Dermis blood vessel endothelial cell (primary cell): ENCODE results near the gene GALNT12. TPM values are rescaled to one million over a fixed set of nuclear protein-coding genes. Genes with fewer than 3 reads are reported as not detected.

Experiments used
- DNase-seq: peaks from one replicate; pipeline ENCODE4 v3.0.0; 2010
- total RNA-seq: library from RNA; depleted of rRNA; stranded (reverse); fragments of >200 nt; gene quantifications from 2 replicates; pipeline ENCODE4 v1.2.3, GENCODE V29; 2014

The GALNT12 gene
- total RNA-seq, 1 donor from 2014 or later: 0.34 TPM

DNA sequence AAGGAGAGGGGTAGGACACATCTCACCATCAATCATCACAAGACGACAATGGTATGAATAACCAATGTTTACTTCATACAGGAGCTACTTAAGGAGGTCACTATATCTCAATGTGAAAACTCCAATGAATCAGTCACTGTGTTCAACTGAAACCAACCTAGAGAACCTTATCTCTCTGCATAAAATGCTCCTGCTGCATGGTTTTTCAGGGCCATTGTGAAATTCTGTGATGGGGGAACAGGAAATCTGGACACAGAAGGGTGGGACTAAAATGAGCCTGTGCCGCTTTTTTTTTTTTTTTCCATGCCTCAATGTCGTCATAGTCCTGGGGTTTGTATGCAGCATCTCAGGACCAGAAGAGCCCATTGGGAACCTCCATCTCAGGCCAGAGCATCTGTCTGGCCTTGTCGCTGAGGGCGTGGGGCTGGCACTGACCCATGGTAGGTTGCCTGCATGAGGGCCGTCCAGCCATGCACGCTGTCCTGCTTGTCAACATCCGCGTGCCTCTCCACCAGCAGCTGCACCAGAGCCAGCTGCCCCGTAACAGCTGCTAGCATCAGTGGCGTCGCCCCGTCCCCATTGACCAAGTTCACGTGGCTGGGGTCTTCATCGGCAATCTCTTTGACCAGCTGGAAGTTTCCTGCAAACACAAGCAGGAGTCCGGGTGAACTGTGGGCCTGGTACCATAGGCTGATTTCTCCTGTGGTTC, 23.8 kb upstream of the GALNT12 start:
- DNase-seq: no peak

DNA sequence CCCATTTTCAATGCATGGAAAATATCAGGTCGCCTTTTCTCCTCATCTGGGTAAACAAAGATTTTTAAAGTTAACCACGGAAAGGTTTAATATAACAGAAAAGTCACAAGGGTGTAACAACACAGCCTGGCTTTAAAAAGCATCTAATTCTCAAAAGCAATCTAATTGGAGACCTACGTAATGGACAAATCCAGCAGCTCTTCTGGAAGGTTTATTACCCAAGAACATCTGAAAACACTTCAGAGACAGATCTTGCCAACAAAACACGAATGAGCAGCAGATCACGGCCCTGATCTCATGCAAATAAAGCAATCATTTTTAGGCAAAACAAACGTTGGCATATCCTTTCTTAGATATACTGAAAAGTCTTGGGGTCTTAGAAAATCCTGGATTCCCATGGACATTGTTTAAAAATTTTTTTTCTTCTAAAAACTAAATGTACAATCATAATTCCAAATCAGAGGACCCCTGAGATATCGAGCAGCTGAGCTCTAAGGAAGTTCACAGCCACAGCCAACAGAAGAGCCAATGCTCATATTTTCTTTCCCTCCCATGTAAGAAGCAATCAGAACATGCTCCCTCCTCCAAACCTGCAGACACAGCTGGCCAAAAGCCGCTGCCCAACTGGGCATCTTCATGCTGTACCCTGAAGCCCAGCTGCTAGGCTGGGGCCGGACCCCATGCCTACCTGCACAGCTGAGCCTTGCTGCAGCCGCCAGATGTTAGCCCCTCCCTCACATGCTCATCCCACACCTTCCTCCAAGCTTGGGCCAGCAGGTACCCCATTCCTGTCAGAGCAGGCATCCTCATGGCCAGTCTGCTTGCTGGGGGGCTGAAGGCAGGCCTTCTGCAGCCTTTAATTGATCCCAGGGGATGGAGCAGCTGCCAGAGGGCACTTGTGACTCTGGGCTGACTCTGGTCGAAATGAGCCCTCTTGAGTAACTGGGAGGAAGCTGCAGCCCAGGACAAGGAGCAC, 22.4 kb upstream of the GALNT12 start:
- no peak for DNase-seq

DNA sequence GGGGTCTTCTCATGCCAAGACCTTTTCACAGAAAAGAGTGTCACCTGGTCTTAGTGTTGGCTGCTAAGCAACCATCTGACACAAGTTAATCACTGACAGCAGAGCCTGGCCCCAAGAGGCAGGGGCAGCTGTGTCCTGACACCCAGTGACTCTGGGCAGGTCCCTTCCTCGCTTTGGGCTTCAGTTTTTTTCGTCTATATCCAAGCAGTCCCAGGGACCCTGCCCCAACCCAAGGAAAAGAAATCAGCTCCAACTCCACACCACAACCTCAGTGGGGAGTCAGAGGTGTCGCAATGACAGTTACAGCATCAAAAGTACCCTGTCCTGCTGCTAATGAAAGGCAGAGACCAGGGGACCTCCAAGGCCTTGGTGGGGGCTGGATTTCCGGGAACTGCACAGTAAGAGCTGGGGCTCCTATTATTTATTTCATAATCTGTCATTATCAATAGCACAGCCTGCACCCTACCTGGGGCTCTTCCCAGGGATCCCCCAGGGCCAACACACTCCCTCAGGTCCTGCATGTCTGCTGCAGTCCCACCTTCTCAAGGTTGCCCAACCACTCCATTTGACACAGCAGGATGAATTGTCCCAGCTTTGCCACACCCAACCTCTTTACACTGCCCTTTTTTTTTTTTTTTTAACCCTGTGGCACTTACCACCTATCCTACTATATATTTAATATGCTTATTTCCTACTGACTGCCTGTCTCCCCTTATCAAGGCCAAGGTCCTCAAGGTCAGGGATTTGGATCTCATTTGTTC, 20.5 kb upstream of the GALNT12 start:
- no peak for DNase-seq

GRCh38 chr9:98787766-98788335, 19.6 kb upstream of the GALNT12 start:
- DNase-seq: no peak

DNA sequence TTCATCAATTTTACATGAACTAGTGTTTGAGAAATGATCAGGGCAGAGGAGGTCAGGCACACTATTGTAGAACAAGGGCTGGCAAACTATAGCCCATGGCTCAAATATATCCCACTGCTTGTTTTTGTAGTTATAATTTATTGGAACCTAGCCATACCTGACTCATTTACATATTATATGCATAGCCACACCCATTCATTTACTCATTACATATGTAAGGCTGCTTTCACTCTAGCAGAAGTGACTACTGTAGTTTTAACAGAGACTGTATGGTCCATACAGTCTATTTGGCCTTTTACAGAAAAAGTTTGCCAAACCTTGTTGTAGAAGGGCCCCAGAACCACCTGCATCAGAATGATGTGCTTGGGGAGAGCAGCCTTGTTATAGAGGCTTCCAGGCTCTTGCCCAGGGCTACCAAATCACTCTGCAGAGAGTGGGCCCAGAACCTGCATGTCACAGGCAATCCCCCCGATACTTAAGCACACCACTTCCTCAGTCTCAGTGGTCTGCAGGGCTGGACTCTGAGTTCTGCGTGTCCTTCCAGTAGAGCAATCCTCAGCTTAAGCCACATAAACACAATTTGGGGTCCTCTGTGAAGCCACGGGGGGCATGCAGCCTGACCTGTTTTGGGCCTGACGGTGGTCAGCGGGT, 17.9 kb upstream of the GALNT12 start:
- no peak for DNase-seq

GRCh38 chr9:98790134-98790841, 17.2 kb upstream of the GALNT12 start:
- DNase-seq: no peak

DNA sequence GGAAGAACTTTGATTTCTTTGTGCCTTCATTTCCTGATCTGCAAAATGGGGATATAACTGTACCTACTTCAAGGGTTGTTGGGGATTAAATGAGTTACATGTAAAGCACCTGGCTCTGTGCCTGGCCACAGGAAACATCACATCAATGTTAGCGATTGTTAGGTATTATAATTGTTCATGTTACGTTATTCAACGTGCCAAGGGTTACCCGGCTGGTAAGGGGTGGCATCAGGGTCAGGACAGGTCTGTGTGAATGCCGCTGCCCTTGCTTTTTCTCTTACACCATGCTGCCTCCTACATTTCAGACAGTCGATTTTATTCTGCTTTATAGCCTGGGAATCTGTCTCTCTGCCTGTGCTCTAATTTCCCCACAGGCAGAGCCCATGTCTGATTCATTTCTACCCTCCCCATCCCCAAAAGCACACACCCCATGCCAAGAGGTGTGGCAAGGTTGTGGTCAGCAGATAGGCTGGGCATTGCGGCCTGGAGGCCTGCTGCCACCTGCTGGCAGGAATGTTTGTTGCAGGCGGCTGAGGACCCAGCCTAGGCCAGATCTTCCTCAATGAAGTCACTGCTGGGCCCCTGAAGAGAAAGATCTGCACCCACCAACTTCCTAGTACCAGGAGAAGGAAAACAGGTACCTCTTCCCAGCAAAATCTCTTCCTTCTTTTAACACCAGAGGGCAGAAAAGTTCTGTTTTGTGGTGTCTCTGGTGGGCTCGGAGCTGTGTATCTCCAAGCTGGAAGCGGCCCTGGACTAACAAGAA, 16.4 kb upstream of the GALNT12 start:
- peak; percentile 85 for DNase-seq

GRCh38 chr9:98791608-98792490, 15.6 kb upstream of the GALNT12 start:
- no peak for DNase-seq

GRCh38 chr9:98793031-98793430, 14.4 kb upstream of the GALNT12 start:
- DNase-seq: no peak

DNA sequence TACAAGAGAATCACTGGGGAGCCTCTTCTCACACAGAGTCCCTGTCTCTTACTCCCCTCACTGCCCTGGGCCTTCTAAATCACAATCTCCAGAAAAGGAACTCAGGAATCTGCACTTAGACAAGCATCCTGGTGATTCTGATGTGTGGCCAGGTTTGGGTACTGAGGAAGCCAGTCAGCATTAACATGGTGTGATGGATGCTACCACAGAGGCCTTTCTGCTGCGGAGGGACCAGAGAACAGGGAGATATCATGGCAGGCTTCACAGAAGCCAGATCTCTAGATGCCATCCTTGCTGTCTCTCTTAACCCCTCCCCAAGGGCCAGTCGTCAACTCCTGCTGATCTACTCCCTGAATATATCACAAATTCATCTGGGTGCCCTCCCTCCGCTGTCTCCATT, 12.7 kb upstream of the GALNT12 start:
- DNase-seq: no peak

GRCh38 chr9:98795295-98795955, 12.0 kb upstream of the GALNT12 start:
- no peak for DNase-seq

DNA sequence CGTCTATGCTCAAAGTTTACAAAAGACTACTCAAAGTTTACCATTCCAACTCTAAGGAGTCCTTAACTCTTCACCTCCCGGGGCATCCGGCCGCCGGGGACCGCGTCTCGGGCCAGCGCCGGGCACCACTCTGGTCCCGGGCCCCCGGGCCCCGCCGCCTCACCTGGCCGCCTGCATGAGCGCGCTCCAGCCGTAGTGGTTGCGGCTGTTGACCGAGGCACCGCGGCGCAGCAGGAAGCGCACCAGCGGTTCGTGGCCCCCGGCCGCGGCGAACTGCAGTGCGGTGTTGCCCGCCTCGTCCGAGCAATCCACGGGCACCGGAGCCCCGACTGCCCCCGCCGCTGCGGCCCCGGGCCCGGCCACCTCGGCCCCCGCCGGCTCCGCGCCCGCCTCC, 11.5 kb upstream of the GALNT12 start:
- peak; percentile 34 for DNase-seq

DNA sequence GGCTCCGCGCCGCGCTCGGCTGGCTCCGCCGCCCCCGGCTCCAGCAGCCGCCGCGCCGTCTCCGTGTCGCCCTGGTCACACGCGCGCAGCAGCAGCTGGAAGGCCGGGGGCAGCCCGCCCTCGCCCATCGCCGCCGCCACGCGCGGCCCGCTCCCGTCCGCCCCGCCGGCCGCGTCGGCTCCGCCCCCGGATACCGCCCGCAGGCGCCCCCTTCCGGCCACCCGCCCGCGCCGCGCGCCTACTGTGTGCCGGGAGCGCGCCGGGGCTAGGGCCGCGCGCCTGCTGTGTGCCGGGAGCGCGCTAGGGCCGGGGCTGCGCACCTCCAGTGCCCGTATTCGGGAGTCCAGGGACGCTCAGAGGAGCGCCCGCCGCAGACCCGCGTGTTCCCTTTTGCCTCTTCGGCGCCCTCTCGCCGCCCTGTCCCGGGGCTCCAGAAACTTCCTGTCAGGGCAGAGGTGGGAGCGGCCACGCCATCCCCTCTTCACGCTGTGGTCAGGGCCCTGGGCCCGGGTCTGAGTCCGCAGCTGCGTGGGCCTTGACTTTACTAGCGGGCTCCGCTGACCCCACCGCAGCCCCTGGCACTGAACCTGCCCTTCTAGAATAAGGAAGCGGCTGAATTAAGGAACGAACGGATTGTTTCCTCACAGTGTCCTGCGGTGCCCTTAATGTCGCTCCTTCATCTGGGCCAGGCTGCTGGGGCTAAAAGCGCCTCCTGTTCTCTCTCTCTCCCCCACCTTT, 10.9 kb upstream of the GALNT12 start, which contains the start of gene ANKS6:
Gene ANKS6, minus strand, starts transcription at position 192 of the 738 bp plus-strand sequence. Its CDS starts 64 bp downstream, at position 128.
- peak; percentile 80 for DNase-seq

- no peak for DNase-seq
Measured at GRCh38 chr9:98797491-98797890, 10.0 kb upstream of the GALNT12 start.

GRCh38 chr9:98798254-98798653, 9.2 kb upstream of the GALNT12 start:
- no peak for DNase-seq

DNA sequence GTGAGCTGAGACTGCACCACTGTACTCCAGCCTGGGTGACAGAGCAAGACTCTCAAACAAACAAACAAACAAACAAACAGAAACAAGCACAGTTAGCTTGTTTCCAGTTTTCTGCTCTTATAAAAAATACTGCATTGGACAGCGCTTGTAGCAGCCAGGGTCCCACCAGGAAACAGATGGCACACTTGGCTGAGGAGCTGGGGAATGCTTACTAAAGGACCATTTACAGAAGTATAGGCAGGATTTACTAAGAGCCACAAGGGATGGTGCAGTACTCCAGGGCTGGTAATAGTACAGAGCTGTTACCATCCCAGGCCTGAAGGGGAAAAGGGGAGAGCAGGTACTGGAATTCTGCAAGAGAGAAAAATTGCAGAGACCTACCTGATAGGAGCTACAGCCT, 5.9 kb upstream of the GALNT12 start:
- no peak for DNase-seq

- DNase-seq: no peak
Measured at GRCh38 chr9:98801969-98802371, 5.5 kb upstream of the GALNT12 start.

DNA sequence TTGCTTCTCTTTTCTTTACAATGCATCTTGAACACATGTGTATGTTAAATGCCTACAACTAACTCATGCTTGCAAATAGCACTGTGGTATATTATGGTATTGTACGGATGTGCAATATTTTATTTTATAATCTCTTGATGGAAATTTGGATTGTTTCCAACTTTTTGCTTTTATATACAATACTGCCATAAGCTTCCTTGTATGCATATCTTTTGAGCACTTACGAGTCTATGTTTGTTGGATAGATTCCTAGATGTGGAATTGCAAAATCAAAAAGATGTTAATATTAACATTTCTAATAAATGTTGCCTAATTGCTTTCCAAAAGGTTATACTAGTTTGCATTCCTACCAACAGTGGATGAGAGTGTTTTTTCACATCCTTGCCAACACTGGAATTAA, 3.4 kb upstream of the GALNT12 start:
- no peak for DNase-seq
